Cardiac septum (tissue), 1 donor: Measurements from ENCODE around the gene HIRA. TPM values are rescaled to one million over a fixed set of nuclear protein-coding genes. Genes with fewer than 3 reads are reported as not detected.

Experiments
- DNase-seq: peaks from one replicate; pipeline ENCODE4 v3.0.0-alpha.2; 2020; ENCODE audit warnings: low spot score
- intact Hi-C: fragments of 100-400 bp; cut with DNase I; formaldehyde crosslinking; loops from one replicate; pipeline ENCODE4 v1.14.0; 2022
- total RNA-seq: library from RNA; stranded (reverse); fragmentation: NEBNext Ultra II Directional; extraction: Animal tissue kit (Norgen Biotek cat#: 25700); gene quantifications from one replicate; pipeline ENCODE4 v1.2.1, GENCODE V29; 2021
- donor health status: DM: no; HTN: no; CAD: no.

The HIRA gene
- total RNA-seq, 1 donor from 2014 or later = 15.0 TPM

DNA sequence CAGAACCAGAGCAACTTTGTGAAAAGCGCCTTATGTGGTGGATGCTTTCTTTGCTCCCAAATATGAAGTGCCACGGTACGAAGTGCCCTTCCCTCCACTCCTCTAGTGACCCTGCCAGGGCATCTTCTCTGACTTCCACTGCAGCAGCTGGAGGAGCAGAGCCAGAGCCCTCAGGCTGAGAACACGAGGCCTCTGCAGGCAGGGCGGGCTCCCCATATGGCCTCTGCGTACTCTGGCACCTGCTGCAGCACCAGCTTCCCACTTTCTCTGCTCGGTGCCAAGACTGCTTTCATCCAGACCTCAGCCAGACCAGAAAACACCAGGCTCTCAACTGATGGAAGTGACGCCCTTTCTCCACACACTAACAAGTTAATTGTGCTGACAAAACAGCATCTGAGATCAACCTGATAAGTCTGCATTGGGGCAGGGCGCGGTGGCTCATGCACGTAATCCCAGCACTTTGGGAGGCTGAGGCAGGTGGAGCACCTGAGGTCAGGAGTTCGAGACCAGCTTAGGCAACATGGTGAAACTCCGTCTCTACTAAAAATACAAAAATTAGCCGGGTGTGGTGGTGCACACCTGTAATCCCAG, 34.7 kb upstream of the HIRA start:
- intact Hi-C loops = no loop called here
- no peak for DNase-seq

- DNase-seq = no peak
- intact Hi-C loops = no loop called here
Observed at GRCh38 chr22:19464975-19465374, 33.4 kb upstream of the HIRA start.

DNA sequence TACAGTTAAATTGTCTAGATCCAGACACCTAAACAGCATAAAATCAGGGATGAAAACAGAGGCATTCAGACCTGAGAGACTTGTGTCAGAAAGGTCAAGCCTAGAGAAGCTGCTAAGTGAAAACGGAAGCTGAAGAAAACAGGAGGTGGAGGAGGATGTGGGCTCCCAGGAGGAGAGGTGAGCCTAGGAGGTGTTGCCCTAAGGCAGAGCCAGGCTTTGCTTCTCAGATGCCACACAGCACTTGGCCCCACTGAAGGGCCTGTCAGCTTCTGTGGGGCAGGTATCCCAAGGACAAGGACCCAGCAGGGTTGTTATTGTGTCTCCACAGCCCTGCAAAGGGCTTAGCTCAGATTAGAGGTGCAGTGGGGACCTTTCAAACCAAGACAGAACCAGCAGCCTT, 33.0 kb upstream of the HIRA start:
- no peak for DNase-seq

DNA sequence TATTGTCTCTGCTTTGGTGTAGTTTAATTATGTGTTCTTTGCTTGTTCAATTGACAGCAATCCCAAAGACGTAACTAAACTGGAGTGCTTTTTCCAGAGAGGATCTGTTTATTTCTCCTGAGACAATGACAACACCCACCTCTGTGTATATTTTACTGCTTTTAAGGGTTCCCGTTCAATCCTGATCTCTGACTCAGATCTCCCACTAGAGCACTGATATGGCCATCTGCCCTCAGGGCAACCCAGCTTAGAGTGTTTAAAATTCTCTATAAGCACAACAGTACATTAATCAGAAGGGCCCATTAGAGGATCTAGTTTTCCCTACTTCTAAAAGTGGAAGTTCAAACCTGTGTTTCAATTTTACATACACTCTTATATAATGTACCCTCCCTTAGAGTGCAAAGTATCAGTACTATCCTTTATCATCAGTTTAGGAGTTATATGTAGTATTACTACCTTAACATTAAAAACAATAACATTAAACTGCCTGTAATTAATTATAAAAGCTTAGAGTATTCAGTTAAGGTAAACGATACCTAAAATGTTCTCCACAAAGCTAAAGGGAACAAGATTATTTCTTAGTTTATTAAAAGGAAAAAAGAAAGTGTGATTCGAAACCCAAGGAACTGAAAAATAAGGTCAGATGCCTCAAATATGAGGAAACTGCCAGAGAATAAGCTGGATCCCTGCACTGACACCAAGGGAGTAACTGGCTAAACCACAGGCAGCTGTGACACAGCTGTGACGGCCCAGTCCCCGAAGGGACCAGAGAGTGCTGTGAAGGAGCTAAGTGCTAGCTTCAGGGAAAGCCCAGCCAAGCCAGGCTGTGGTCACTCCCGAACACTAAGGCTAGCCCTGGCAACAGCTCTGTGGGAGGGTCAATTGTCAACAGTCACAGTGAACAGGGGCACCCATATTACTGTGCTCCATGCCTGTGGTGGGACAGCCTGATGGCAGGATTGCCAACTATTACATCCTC, 32.2 kb upstream of the HIRA start:
- intact Hi-C loops = no loop called here
- no peak for DNase-seq

More for the DNA sequence above, 33.0 kb upstream of the HIRA start:
- intact Hi-C loops = no loop called here

DNA sequence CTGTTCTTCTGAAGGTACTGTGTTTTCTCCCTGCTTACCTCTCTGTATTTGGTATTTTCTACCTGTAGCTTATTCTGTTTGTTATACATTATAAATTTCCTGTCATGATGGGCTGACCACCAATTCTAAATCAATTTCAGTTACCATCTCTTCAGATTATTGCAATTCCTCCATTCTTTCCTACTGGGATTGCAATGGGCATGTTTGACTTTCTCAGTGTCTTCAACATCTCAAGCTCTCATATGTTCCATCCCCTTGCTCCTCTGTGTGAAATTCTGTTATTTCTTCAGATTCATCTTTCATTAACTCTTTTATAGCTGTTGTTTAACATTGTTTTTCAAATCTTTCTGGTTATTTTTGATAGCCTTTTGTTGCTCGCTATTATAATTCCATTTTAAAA, 31.5 kb upstream of the HIRA start:
- DNase-seq = no peak
- intact Hi-C loops = no loop called here

DNA sequence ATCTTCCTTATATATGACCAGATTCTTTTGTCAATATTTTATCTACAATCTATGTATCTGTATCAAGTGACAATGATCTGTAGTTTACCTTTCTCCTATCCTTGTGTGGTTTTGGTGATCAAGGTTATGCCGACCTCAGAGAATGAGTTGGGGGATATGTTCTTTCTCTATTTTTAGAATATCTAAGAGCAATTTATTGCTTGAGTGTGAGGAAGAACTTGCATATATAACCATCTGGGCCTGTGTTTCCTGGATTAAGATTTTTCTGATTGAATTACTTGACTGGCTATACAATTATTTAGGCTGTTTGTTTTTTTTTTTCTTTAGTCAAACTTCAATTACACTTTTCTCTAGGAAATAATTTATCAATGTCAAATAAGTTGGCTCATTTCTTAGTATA, 30.0 kb upstream of the HIRA start:
- no peak for DNase-seq
- intact Hi-C loops = no loop called here

GRCh38 chr22:19460036-19460435, 28.5 kb upstream of the HIRA start:
- no peak for DNase-seq
- intact Hi-C loops = no loop called here

DNA sequence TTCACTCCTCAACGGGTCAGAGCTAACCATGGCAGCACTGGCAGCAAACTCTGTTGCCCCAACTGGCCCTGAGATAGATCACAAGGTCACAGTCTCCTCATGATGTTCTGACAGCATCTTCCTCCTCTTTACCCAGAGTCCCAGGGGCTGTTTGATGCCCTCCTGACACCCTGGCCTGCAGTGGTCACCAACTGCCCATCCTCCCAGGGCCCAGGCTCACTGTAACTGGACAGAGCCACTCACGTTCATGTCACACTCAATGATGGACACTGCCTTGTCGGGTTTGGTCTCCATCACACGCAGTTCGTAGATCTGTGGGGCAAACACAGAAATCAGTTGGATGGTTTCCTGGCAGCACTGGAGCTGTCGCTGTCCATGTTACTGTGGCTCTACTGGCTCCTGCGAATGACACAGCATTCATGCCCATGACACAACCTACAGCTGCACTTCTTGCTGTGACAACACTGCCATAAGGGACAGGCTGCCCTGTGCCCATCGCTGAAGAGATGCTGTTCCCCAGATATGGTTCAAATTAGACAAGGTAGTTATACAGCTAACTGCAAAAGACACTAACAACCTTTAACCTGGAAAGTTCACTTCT, 26.4 kb upstream of the HIRA start:
- intact Hi-C loops = no loop called here
- no peak for DNase-seq

DNA sequence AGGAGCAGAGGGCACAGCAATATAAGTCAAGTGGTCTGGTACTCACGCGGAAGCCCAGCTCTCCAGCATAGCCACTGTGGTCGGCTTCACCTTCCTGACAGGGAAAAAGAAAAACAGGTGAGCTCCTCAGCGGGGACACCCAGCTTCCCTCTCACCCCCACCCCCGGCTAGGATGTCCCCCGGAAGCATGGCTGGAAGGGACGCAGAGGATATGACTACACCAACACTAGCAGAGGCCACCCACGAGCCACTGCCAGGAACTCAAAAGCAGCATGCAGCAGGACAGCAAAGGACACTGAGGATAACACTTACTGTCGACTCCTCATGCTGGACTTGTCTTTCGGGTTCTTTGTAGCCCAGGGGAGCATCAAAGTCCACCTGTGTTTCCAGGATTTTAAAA, 25.0 kb upstream of the HIRA start:
- no peak for DNase-seq
- intact Hi-C loops = no loop called here

- intact Hi-C loops = no loop called here
- no peak for DNase-seq
Observed at GRCh38 chr22:19455585-19456370, 24.2 kb upstream of the HIRA start.

GRCh38 chr22:19455033-19455432, 23.5 kb upstream of the HIRA start:
- no peak for DNase-seq
- intact Hi-C loops = no loop called here

GRCh38 chr22:19454156-19454555, 22.6 kb upstream of the HIRA start:
- intact Hi-C loops = no loop called here
- DNase-seq = no peak

GRCh38 chr22:19453718-19454117, 22.2 kb upstream of the HIRA start:
- intact Hi-C loops = no loop called here
- DNase-seq = no peak

GRCh38 chr22:19451570-19451969, 20.0 kb upstream of the HIRA start:
- DNase-seq = no peak
- intact Hi-C loops = no loop called here

DNA sequence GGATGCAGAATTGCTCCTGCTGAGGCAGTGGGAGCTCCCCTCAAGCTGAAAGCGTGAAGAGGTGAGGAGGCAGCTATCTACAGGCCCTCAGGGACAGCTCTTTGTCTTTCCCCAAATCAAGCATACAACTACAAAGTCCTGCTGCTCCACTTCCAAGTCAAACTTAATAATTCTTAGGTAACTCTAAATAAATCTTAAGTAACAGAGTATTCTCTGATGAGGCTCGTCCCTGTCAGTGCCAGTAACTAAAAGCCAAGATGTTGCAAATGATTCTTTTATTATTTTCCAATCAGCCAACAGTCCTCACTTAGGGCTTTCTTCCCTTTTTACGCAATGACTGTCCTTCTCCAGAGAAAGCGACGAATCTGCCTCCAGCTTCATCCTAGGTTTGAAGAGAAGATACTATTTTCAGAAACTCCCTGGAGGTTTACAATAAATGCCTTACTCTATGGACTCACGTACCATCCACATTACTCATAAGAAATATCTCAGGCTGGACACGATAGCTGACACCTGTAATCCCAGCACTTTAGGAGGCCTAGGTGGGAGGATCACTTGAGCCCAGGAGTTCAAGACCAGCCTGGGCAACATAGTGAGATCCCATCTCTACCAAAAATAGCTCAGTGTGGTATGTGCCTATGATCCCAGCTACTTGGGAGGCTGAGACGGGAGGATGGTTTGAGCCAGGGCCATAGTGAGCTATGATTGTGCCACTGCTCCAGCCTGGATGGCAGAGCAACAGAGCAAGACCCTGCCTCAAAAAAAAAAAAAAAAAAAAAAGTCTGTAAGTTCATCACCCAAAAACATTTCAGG, 19.0 kb upstream of the HIRA start:
- intact Hi-C loops = no loop called here
- DNase-seq = no peak

- intact Hi-C loops = loop anchor here (5.0 kb wide), 2 partner anchors 157 to 272 kb away; partner anchors contain the start of genes CLTCL1 and SLC25A1
- DNase-seq = no peak
Observed at GRCh38 chr22:19449422-19449767, 17.9 kb upstream of the HIRA start.

DNA sequence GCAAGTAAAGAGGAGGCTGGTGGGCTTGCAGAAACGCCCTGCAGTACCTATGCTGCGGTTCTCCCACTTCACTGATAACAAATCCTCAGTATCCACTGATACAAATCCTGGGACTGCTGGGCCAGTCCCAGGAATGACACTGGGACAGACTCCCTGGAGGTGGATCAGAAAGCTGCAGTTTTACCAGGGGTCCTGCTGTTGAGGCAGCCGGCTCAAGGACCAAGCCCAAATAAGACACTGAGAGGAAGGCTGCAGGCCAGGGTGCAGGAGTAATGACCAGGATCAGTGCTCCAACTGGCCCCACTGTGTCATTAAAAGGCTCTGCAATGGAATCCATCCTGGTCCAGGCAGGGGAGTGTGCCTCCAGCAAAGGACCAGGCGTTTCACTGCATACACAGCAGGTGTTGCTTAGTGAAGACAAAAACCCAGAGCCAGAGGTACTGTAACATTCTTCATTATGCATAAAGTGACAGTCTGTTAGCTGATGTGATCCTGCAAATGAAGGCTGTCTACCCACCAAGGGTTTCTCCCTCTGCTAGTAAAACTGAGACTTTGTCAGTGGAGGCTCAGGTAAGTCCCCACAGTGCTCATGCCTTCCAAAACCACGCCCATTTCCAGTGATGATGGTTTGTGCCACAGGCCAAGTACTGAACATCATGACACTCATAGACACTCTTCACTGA, 17.3 kb upstream of the HIRA start:
- intact Hi-C loops = loop anchor here (5.0 kb wide), 2 partner anchors 157 to 272 kb away; partner anchors contain the start of genes CLTCL1 and SLC25A1
- no peak for DNase-seq

DNA sequence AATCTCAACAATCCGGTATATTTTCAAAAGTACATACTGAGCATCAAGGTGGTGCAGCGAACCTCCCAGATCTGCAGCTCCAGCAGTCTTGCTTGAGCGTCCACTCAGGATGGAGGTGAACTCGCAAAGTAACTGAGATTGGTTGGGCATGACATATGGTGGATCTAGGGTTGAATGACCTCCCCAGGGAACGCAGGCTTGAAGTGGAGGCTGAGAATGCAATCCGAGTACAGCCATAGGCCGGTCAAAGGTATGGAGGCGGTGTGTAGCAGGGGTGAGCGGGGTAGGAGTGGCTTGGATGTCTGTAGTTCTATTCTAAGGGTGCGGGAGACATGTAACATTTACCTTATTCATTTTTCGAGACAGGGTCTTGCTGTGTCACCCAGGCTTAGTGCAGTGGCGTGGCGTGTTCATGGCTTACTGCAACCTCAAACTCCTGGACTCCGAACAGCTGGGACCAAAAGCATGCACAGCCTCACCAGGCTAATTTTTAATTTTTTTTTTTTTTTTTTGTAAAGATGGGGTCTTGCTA, 16.6 kb upstream of the HIRA start:
- intact Hi-C loops = loop anchor here (5.0 kb wide), 2 partner anchors 156 to 271 kb away; partner anchors contain the start of genes CLTCL1 and SLC25A1
- DNase-seq = no peak
